ENCODE data around the gene ENTPD7. TPM values are rescaled to one million over a fixed set of nuclear protein-coding genes. Genes with fewer than 3 reads are reported as not detected.

The ENTPD7 gene
- total RNA-seq, 2 experiments from 2014 or later = 1.2 to 1.4 TPM

DNA sequence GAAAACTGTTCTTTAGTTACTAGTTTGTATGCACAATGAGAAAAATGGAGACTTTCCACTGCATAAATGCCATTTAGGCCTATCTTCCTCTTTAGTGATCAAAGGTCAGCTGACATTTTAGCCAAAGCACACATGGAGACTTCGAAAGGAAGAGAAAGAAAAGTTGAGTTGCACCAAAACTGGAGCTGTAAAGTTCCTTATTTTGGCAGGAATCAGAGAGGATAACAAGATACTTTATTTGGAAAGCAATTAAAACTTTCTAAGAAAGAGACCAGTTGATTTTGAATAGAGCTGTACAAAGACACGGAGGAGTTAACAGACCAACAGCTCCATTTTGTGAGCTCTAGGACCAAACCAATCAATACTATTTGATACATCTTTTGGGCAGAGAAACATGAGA lies 14.2 kb downstream of the ENTPD7 start:
- no peaks in the 10 kb centered on the region for H3K4me1 Mint-ChIP-seq (ENCODE audit: low read depth)
- no peak overlapping the region for H3K27ac Mint-ChIP-seq
- intact Hi-C loops (cut with micrococcal nuclease) = no loop called here
- H3K4me3 Mint-ChIP-seq = no peak overlapping the region
- no peaks in the 10 kb centered on the region for H3K27me3 Mint-ChIP-seq (ENCODE audit: low read depth)
- peaks cover 3% of the 10 kb centered on the region for H3K36me3 Mint-ChIP-seq (ENCODE audit: low read depth)
- CTCF ChIA-PET = no interaction called here
- DNase-seq = no peak
- H3K9me3 Mint-ChIP-seq = no peaks in the 10 kb centered on the region

DNA sequence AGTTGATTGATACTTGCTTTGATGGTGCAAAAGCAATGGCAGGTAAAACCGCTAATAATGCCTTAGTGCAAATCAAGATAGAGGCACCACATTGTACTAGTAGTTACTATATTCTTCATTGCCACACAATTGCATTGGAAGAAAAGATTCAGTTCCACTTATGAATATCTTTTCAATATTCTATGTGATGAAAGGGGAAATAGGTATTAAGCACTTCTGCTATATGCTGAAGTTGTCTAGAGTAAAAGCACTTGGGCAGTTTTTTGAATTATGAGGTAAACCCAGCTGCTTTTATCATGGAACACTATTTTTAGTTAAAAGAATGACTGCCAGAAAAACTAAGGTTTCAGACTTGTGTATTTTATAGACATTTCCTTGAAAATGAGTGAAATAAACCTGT lies 15.5 kb downstream of the ENTPD7 start:
- CTCF ChIA-PET = no interaction called here
- intact Hi-C loops (cut with micrococcal nuclease) = no loop called here
- Mint-ChIP-seq H3K27me3 (ENCODE audit: low read depth) (no peaks in the 10 kb centered on the region), H3K4me1 (ENCODE audit: low read depth) (no peaks in the 10 kb centered on the region), H3K27ac (no peak overlapping the region), H3K9me3 (no peaks in the 10 kb centered on the region), H3K36me3 (ENCODE audit: low read depth) (peaks cover 1% of the 10 kb centered on the region), H3K4me3 (no peak overlapping the region)
- DNase-seq = no peak

DNA sequence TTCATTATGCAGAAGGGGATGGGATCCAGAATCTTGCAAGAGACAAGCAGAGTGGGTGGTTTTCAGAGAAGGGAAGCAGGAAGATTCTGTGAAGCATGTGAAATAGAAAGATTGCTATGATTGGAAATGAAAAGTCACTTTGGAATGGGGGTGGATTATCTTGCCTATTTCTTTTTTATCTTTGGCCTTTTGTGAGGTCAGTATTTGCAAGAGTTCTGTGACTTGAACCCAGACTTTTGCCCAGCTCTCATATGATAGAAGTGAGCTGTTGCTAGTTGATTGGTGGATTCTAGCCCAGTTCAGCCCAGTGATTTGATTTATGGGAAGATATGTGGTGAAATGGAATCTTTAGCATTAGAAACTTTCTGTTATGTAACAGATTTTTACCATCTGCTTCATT lies 17.1 kb downstream of the ENTPD7 start:
- CTCF ChIA-PET = no interaction called here

DNA sequence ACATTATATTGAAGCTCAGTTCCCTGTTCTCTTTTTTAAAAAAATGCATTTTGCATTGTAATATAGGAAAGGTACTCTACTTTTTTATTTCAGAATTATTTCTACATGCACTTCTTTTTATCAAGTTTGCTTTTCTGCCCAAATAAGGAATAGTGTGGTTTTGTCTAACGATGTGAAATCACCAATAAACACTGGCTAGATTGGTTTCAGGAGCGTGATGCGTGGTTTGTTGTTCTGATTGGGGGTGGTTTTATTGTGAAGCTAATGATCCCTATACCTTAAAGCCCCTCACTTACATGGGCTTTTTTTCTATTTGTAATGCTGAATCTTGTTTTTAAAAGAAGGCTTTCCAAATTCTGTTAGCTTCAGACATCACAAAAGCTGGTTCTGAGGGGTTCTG lies 17.6 kb downstream of the ENTPD7 start:
- intact Hi-C loops (cut with micrococcal nuclease) = no loop called here
- Mint-ChIP-seq H3K27me3 (ENCODE audit: low read depth) (no peaks in the 10 kb centered on the region), H3K4me3 (no peak overlapping the region), H3K36me3 (ENCODE audit: low read depth) (peaks cover 10% of the 10 kb centered on the region), H3K27ac (no peak overlapping the region), H3K9me3 (no peaks in the 10 kb centered on the region), H3K4me1 (ENCODE audit: low read depth) (no peaks in the 10 kb centered on the region)
- no peak for DNase-seq
- CTCF ChIA-PET = no interaction called here

More for the DNA sequence above, 17.1 kb downstream of the ENTPD7 start:
- intact Hi-C loops (cut with micrococcal nuclease) = no loop called here
- H3K27ac Mint-ChIP-seq = no peak overlapping the region
- DNase-seq = no peak
- no peaks in the 10 kb centered on the region for H3K4me1 Mint-ChIP-seq (ENCODE audit: low read depth)
- H3K36me3 Mint-ChIP-seq (ENCODE audit: low read depth) = peaks cover 8% of the 10 kb centered on the region
- H3K9me3 Mint-ChIP-seq = no peaks in the 10 kb centered on the region
- H3K4me3 Mint-ChIP-seq = no peak overlapping the region
- no peaks in the 10 kb centered on the region for H3K27me3 Mint-ChIP-seq (ENCODE audit: low read depth)

DNA sequence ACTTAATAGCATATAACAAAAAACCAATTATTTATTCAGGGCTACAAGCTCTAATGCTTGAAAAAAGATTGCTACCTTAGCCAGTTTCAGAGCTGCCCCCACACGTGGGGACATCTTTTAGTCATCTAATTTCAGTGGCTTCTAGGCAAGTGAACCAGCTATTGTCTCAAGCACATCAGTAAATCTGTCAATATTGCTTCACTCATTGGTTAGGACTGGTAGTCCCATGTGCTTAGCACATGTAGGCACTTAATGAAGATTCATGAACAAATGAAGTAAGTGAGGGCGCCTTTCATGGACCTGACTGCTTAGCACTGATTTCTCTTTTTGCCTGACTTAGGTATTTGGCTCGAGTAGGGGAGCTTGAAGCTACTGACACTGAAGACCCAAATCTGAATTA lies 19.6 kb downstream of the ENTPD7 start:
- Mint-ChIP-seq H3K4me3 (no peak overlapping the region), H3K36me3 (ENCODE audit: low read depth) (peaks cover 11% of the 10 kb centered on the region), H3K27me3 (ENCODE audit: low read depth) (no peaks in the 10 kb centered on the region), H3K27ac (no peak overlapping the region), H3K4me1 (ENCODE audit: low read depth) (no peaks in the 10 kb centered on the region), H3K9me3 (no peaks in the 10 kb centered on the region)
- no peak for DNase-seq
- CTCF ChIA-PET = interaction anchor here (0.6 kb wide), 1 partner anchor 12 kb away, joined by 3 read pairs; no protein-coding TSS in a partner anchor
- intact Hi-C loops (cut with micrococcal nuclease) = no loop called here

DNA sequence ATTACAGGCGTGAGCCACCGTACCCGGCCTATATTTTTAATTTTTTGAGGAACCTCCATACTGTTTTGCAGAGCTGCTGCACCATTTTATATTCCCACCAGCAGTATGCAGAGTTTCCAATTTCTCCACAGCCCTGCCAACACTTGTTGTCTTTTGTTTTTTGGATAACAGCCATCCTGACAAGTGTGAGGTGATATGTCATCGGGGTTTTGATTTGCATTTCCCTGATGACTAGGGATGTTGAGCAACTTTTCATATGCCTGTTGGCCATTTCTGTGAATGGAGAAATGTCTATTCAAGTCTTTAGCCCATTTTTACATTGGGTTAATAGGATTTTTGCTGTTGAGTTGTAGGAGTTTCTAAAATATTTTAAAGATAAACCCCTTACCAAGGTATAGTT lies 22.2 kb downstream of the ENTPD7 start:
- no peak overlapping the region for H3K27ac Mint-ChIP-seq
- intact Hi-C loops (cut with micrococcal nuclease) = no loop called here
- H3K27me3 Mint-ChIP-seq (ENCODE audit: low read depth) = no peaks in the 10 kb centered on the region
- peaks cover 10% of the 10 kb centered on the region for H3K36me3 Mint-ChIP-seq (ENCODE audit: low read depth)
- no peaks in the 10 kb centered on the region for H3K4me1 Mint-ChIP-seq (ENCODE audit: low read depth)
- no peak overlapping the region for H3K4me3 Mint-ChIP-seq
- DNase-seq = no peak
- CTCF ChIA-PET = no interaction called here
- H3K9me3 Mint-ChIP-seq = no peaks in the 10 kb centered on the region

DNA sequence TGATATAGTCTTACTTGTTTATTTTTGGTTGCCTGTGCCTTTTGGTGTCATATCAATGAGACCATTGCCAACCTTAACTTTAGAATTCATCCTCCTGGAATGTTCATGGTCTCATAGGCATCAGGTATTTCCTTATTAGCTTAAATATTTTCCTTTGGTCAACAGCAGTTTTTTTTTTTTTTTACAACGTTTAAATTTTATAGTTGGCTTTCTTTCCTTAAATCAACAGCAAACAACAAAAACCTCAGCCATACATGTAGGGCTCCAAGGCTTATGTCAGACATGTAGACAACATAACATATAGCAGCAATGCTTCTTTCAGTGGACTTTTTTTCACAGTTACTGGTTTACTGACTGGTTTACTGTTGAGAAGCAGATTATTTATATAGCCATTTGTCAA lies 22.7 kb downstream of the ENTPD7 start:
- no peaks in the 10 kb centered on the region for H3K9me3 Mint-ChIP-seq
- H3K4me1 Mint-ChIP-seq (ENCODE audit: low read depth) = no peaks in the 10 kb centered on the region
- intact Hi-C loops (cut with micrococcal nuclease) = no loop called here
- no peak overlapping the region for H3K4me3 Mint-ChIP-seq
- H3K27ac Mint-ChIP-seq = no peak overlapping the region
- no peaks in the 10 kb centered on the region for H3K27me3 Mint-ChIP-seq (ENCODE audit: low read depth)
- no peak for DNase-seq
- peaks cover 10% of the 10 kb centered on the region for H3K36me3 Mint-ChIP-seq (ENCODE audit: low read depth)
- CTCF ChIA-PET = no interaction called here

DNA sequence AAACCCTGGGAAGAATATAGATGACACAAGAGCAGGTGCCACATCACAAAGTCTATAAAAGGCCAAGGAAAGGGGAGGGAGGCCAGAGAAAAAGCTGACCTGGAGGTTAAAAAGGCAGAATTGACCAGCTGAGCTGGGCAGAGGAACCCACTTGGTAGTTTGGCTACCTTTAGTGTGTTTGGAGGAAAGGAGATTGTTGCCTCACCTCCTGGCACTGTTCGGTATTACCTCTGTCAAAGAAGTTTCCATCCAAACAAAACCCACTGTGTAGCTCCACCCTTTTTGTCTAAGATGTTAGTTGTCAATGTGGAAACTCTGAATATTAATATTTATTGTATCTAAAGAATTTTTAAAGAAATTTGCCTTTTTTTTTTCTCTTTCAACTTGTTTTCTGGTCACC lies 23.4 kb downstream of the ENTPD7 start:
- H3K27me3 Mint-ChIP-seq (ENCODE audit: low read depth) = no peaks in the 10 kb centered on the region
- H3K4me1 Mint-ChIP-seq (ENCODE audit: low read depth) = no peaks in the 10 kb centered on the region
- no peak overlapping the region for H3K4me3 Mint-ChIP-seq
- H3K9me3 Mint-ChIP-seq = no peaks in the 10 kb centered on the region
- CTCF ChIA-PET = interaction anchor here (0.6 to 1.0 kb wide), 3 partner anchors 13 to 70 kb away, joined by 3 to 4 read pairs (median 3); no protein-coding TSS in a partner anchor
- H3K27ac Mint-ChIP-seq = no peak overlapping the region
- intact Hi-C loops (cut with micrococcal nuclease) = no loop called here
- H3K36me3 Mint-ChIP-seq (ENCODE audit: low read depth) = peaks cover 10% of the 10 kb centered on the region
- DNase-seq = no peak

DNA sequence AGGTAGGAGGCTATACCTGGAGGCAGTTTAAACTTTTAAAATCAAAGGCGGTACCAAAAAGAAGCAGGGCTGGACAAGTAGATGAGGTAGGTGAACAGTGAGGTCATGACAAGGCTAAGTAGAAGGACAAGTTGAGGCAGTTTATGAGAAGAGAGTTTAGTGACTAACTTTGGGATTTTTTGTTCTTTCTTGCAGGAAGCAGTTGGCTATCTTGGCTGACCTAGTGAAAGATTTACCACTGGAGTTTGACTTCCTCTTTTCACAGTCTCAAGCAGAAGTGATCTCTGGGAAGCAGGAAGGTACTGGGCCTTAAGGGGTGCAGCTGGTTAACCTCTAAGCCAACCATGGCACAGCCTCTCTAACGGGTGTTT lies 26.3 kb downstream of the ENTPD7 start:
- no peak for DNase-seq
- no peaks in the 10 kb centered on the region for H3K4me1 Mint-ChIP-seq (ENCODE audit: low read depth)
- CTCF ChIA-PET = interaction anchor here (0.6 kb wide), 1 partner anchor 27 kb away, joined by 4 read pairs; no protein-coding TSS in a partner anchor
- H3K9me3 Mint-ChIP-seq = no peaks in the 10 kb centered on the region
- H3K27me3 Mint-ChIP-seq (ENCODE audit: low read depth) = no peaks in the 10 kb centered on the region
- no peak overlapping the region for H3K4me3 Mint-ChIP-seq
- H3K36me3 Mint-ChIP-seq (ENCODE audit: low read depth) = peaks cover 6% of the 10 kb centered on the region
- H3K27ac Mint-ChIP-seq = no peak overlapping the region
- intact Hi-C loops (cut with micrococcal nuclease) = no loop called here

DNA sequence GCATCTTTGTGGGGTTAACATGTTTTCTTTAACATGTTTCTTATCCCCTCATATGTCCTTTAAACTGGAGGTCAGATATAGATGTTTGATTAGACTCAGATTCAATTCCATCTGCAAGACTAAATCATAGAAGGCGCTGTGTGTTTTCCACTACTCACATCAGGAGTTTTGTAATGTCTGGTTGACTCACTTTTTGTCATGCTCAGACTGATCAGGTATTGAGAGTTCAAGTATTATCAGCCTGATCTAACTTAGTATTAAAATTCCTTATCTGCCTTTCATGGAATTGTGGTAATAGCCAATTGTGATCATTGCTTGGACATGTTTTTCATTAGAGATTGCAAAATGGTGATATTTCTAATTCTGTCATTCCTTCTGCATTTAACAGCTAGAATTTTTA lies 30.2 kb downstream of the ENTPD7 start:
- Mint-ChIP-seq H3K4me3 (no peak overlapping the region), H3K36me3 (ENCODE audit: low read depth) (peaks cover 15% of the 10 kb centered on the region), H3K4me1 (ENCODE audit: low read depth) (no peaks in the 10 kb centered on the region), H3K27me3 (ENCODE audit: low read depth) (no peaks in the 10 kb centered on the region), H3K9me3 (no peaks in the 10 kb centered on the region), H3K27ac (no peak overlapping the region)
- intact Hi-C loops (cut with micrococcal nuclease) = no loop called here
- DNase-seq = no peak
- CTCF ChIA-PET = no interaction called here

DNA sequence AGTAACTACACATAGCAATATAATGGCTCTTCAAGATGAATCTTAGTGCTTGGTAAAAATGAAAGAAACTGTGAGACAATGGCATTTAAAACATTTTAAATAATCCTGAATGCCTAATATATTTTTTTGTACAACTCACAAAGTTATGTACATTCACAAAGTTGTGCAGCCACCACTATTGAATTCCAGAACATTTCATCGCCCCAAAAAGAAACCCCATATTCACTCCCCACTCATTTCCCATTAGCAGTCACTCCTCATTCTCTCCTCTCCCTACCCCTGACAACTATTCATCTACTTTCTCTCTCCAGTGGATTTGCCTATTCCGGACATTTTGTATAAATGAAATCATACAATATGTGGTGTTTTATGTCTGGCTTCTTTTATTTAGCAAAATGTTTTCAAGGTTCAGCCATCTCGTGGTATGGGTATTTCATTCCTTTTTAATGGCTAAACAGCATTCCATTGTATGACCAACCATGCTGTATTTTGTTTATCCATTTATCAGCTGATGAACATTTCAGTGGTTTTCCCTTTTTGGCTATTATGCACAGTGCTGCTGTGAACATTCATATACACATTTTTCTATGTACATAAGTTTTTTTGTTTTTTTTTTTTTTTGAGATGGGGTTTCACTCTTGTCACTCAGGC lies 34.7 kb downstream of the ENTPD7 start:
- Mint-ChIP-seq H3K4me1 (ENCODE audit: low read depth) (no peaks in the 10 kb centered on the region), H3K27ac (no peak overlapping the region), H3K9me3 (no peaks in the 10 kb centered on the region), H3K4me3 (no peak overlapping the region), H3K27me3 (ENCODE audit: low read depth) (no peaks in the 10 kb centered on the region), H3K36me3 (ENCODE audit: low read depth) (peaks cover 19% of the 10 kb centered on the region)
- CTCF ChIA-PET = no interaction called here
- intact Hi-C loops (cut with micrococcal nuclease) = no loop called here
- no peak for DNase-seq

DNA sequence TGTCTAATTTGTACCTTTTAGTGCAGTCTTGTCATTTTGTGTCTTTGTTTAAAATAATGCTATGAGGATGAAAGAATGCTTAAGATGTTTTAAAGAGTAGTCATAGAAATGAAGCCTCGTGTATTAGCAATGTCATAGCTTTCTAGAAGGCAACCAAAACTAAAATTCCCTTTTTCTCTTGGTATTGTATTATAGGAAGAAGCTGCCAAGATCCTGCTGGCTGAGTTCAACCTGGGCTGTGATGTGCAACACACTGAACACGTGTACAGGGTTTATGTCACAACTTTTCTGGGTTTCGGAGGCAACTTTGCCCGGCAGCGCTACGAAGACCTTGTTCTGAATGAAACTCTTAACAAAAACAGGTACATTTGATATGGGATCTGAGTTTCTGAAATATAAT lies 36.5 kb downstream of the ENTPD7 start:
- intact Hi-C loops (cut with micrococcal nuclease) = no loop called here
- no peak for DNase-seq
- Mint-ChIP-seq H3K27ac (no peak overlapping the region), H3K36me3 (ENCODE audit: low read depth) (peaks cover 22% of the 10 kb centered on the region), H3K4me3 (no peak overlapping the region), H3K27me3 (ENCODE audit: low read depth) (no peaks in the 10 kb centered on the region), H3K9me3 (no peaks in the 10 kb centered on the region), H3K4me1 (ENCODE audit: low read depth) (no peaks in the 10 kb centered on the region)
- CTCF ChIA-PET = interaction anchor here (0.6 kb wide), 2 partner anchors 13 to 78 kb away, joined by 3 read pairs; no protein-coding TSS in a partner anchor

DNA sequence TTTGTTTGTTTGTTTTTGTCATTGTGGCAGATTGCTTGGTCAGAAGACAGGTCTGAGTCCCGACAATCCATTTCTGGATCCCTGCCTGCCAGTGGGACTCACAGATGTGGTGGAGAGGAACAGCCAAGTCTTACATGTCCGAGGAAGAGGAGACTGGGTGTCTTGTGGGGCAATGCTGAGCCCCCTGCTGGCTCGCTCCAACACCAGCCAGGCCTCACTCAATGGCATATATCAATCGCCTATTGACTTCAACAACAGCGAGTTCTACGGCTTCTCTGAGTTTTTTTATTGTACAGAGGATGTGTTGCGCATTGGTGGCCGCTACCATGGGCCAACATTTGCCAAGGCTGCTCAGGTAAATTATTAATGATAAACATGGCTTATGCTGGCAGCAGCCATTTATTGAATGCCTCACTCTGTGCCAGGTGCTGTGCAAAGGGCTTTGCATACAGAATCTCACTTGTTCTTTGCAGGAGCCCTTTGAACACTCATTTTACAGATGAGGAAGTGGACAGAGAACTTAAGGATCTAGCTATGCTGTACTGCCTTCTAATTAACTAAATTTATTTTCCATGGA lies 39.3 kb downstream of the ENTPD7 start:
- H3K36me3 Mint-ChIP-seq (ENCODE audit: low read depth) = peaks cover 17% of the 10 kb centered on the region
- CTCF ChIA-PET = interaction anchor here (0.6 kb wide), 1 partner anchor 294 kb away, joined by 5 read pairs; no protein-coding TSS in a partner anchor
- intact Hi-C loops (cut with micrococcal nuclease) = no loop called here

More for the DNA sequence above, 39.3 kb downstream of the ENTPD7 start:
- DNase-seq = no peak
- Mint-ChIP-seq H3K27ac (no peak overlapping the region), H3K9me3 (no peaks in the 10 kb centered on the region), H3K4me3 (no peak overlapping the region), H3K27me3 (ENCODE audit: low read depth) (no peaks in the 10 kb centered on the region), H3K4me1 (ENCODE audit: low read depth) (no peaks in the 10 kb centered on the region)
